GM06990 (cell line): ENCODE results near the gene SYNC.
"Not testable (repeated sequence)": the region's sequence is repeated elsewhere in the genome, so short reads cannot be mapped to it uniquely, and the experiment has no call there.

ENCODE experiments used
- DNase-seq: peaks from one replicate; pipeline ENCODE4 v3.0.0-alpha.2; 2011; ENCODE audit not compliant: insufficient read length; ENCODE audit errors: extremely low read depth
- H3K27me3 ChIP-seq: replicated peaks from 2 replicates; pipeline ENCODE4 v1.6.0; 2011; ENCODE audit warnings: low read length; ENCODE audit not compliant: control insufficient read depth, insufficient read depth
- H3K36me3 ChIP-seq: 2 replicates; pipeline ENCODE4 v1.5.1; 2011; ENCODE audit warnings: low read length; ENCODE audit not compliant: control insufficient read depth, insufficient read depth
- H3K4me3 ChIP-seq: replicated peaks from 2 replicates; pipeline ENCODE4 v1.5.1; 2011; ENCODE audit warnings: low read depth, mild to moderate bottlenecking, control low read depth, low read length
- TF ChIP-seq, protein P1 (sequence below): IDR thresholded peaks from 2 replicates; pipeline ENCODE4 v1.5.1; 2011; ENCODE audit warnings: low read length, control low read depth, mild to moderate bottlenecking, inconsistent platforms; ENCODE audit not compliant: insufficient read depth, poor library complexity, severe bottlenecking

Gene SYNC

DNA sequence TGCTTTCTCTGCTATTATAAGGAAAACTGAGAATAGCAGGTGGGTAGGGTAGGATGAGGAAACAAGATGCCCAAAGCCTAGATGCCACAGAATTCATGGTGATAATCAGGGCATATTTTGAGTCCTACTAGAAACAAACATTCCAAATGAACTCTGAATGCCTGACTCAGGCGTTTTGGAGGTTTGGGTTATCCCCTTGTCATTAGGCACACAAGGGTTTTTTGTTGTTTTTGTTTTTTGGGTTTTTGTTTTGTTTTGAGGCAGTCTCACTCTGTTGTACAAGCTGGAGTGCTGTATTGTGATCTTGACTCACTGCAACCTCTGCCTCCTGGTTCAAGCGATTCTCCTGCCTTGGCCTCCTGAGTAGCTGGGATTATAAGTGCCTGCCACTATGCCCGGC, 19.2 kb downstream of the SYNC start:
- no peak for DNase-seq
- TF ChIP-seq, protein P1, sequence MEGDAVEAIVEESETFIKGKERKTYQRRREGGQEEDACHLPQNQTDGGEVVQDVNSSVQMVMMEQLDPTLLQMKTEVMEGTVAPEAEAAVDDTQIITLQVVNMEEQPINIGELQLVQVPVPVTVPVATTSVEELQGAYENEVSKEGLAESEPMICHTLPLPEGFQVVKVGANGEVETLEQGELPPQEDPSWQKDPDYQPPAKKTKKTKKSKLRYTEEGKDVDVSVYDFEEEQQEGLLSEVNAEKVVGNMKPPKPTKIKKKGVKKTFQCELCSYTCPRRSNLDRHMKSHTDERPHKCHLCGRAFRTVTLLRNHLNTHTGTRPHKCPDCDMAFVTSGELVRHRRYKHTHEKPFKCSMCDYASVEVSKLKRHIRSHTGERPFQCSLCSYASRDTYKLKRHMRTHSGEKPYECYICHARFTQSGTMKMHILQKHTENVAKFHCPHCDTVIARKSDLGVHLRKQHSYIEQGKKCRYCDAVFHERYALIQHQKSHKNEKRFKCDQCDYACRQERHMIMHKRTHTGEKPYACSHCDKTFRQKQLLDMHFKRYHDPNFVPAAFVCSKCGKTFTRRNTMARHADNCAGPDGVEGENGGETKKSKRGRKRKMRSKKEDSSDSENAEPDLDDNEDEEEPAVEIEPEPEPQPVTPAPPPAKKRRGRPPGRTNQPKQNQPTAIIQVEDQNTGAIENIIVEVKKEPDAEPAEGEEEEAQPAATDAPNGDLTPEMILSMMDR: no peak
- Histone ChIP-seq H3K4me3 (no peak overlapping the region), H3K36me3 (peaks cover 14% of the 10 kb centered on the region), H3K27me3 (no peaks in the 10 kb centered on the region)

DNA sequence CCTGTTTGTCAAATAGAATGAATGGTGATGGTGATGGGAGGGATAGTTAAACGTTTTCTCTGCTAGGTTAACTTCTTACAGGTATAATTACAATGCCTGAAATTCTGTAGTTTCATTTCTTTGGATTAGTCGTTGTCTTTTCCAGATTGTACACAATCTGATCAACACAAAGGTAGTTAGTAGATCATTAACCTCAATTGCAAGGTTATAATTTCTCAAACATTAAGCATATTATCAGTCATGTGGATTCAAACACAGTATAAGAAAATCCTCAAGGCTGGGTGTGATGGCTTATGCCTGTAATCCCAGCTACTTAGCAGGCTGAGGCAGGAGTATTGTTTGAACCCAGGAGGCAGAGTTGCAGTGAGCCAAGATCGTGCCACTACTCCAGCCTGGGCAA, 20.6 kb downstream of the SYNC start:
- TF ChIP-seq, protein P1: no peak

DNA sequence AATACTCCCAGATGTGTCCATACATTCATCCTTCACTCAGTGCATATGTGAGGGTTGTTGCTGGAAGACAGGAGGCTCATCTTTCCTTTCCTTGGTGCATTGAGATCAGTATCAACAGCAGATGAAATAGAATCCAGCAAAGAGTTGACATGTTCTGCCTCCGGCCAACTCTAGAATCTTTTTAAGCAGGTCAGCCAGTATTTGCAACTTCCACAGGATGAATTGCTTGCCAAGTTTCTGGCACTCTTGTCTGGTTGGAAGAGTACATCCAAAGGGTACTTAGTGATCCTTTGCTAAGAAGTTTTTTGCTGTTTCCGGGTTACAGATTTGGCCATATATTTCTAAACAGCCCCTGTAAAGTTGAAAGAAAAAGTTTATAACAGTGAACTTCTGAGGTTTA, 21.1 kb downstream of the SYNC start:
- no peaks in the 10 kb centered on the region for H3K27me3 ChIP-seq
- no peak for DNase-seq
- H3K36me3 ChIP-seq: peaks cover 18% of the 10 kb centered on the region
- no peak overlapping the region for H3K4me3 ChIP-seq
- TF ChIP-seq, protein P1: no peak

More for the DNA sequence above, 20.6 kb downstream of the SYNC start:
- H3K4me3 ChIP-seq: no peak overlapping the region
- no peak for DNase-seq
- H3K27me3 ChIP-seq: no peaks in the 10 kb centered on the region
- peaks cover 17% of the 10 kb centered on the region for H3K36me3 ChIP-seq

DNA sequence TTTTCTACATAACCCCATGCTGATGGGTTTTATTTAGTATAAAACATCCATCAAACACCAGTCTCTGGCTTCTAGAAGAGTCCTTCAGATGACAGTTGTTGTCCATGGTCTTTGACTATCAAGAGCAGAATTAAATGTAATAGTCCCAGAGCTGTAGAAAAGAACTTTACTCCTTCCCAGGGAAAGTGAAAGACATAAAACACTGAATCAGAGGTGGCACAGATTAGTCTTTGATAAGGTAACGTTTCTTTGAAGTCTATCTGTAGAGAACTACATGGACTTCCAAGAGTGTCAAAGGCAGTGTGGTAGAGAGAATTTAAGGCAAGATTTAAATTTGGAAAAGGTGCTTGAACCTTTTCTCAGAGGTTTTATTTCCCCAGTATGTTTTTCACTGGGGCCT, 21.9 kb downstream of the SYNC start:
- no peaks in the 10 kb centered on the region for H3K27me3 ChIP-seq
- H3K4me3 ChIP-seq: no peak overlapping the region
- no peak for DNase-seq
- peaks cover 20% of the 10 kb centered on the region for H3K36me3 ChIP-seq
- TF ChIP-seq, protein P1: no peak

DNA sequence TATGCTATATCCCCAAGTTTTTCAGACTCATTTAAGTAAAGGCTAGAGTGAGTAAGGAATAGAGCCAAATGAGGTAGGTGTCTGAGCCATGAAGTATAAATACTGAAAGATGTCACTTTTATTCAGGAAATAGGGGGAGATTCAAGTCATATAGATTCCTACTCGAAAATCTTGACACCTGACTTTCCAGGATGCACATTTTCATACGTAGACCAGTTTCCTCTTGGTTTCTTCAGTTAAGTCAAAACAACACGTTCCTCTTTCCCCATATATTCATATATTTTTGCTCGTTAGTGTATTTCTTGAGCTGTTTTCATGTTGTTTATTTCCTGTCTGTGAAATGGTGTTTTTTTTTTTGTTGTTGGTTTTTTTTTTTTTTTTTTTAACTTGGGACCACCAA, 22.6 kb downstream of the SYNC start:
- H3K36me3 ChIP-seq: peaks cover 13% of the 10 kb centered on the region
- H3K27me3 ChIP-seq, DNase-seq, H3K4me3 ChIP-seq: not testable (repeated sequence)

DNA sequence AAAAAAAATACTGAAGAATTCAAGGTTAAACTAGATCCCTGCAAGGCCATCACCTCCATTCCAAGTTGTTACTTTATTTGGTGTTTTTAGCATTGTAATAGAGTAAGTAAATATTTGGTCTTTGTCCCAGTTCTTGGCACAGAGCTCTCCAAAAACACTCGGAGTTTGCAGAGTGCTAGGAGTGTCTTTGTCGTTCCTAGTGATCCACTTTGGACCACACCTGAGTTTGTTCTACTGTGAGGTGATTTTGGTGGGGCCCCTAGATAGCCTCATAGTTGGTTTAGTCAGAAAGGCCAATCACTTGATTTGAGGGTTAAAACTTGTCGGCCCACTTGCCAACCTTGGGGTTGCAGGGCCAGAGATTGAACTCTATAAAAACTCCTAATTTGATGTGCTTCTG, 25.6 kb downstream of the SYNC start:
- DNase-seq: no peak
- TF ChIP-seq, protein P1: no peak
- H3K36me3 ChIP-seq: peaks cover 16% of the 10 kb centered on the region
- no peaks in the 10 kb centered on the region for H3K27me3 ChIP-seq
- H3K4me3 ChIP-seq: no peak overlapping the region

DNA sequence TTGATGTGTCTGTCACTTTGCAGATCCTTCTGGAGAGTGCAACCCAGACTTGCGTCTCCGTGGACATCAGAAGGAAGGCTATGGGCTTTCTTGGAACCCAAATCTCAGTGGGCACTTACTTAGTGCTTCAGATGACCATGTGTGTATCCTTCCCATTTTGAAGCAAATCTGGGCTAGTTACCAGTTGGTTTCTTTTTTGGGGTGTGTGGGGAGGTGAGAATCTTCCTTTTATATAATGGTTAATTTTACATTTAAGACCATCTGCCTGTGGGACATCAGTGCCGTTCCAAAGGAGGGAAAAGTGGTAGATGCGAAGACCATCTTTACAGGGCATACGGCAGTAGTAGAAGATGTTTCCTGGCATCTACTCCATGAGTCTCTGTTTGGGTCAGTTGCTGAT, 33.9 kb downstream of the SYNC start:
- H3K36me3 ChIP-seq: peaks cover 20% of the 10 kb centered on the region
- H3K4me3 ChIP-seq, DNase-seq, H3K27me3 ChIP-seq: not testable (repeated sequence)
